Endothelial cell (in vitro differentiated cells): ENCODE measurements around the gene CLEC20A. TPM values are rescaled to one million over a fixed set of nuclear protein-coding genes. Genes with fewer than 3 reads are reported as not detected.

ENCODE experiments used
- DNase-seq: peaks from one replicate; pipeline ENCODE4 v3.0.0; 2021; ENCODE audit warnings: low spot score
- H3K27ac Mint-ChIP-seq: one replicate; pipeline ENCODE4 v1.8.0; 2021; ENCODE audit warnings: mixed read lengths, inconsistent platforms; ENCODE audit not compliant: unreplicated experiment
- H3K27me3 Mint-ChIP-seq: one replicate; pipeline ENCODE4 v1.8.0; 2021; ENCODE audit warnings: mild to moderate bottlenecking, moderate library complexity, mixed read lengths, inconsistent platforms; ENCODE audit not compliant: unreplicated experiment
- H3K36me3 Mint-ChIP-seq: one replicate; pipeline ENCODE4 v1.8.0; 2021; ENCODE audit warnings: mild to moderate bottlenecking, low read depth, mixed read lengths, inconsistent platforms; ENCODE audit not compliant: unreplicated experiment
- H3K4me1 Mint-ChIP-seq: one replicate; pipeline ENCODE4 v1.8.0; 2021; ENCODE audit warnings: mild to moderate bottlenecking, mixed read lengths, inconsistent platforms; ENCODE audit not compliant: unreplicated experiment
- H3K4me3 Mint-ChIP-seq: one replicate; pipeline ENCODE4 v1.8.0; 2021; ENCODE audit warnings: mild to moderate bottlenecking, mixed read lengths, inconsistent platforms; ENCODE audit not compliant: unreplicated experiment
- H3K9me3 Mint-ChIP-seq: one replicate; pipeline ENCODE4 v1.8.0; 2021; ENCODE audit warnings: mixed read lengths, inconsistent platforms; ENCODE audit not compliant: unreplicated experiment
- total RNA-seq: library from RNA; stranded (reverse); fragmentation: NEBNext Ultra II Directional; extraction: Animal tissue kit (Norgen Biotek cat#: 25700); gene quantifications from one replicate; pipeline ENCODE4 v1.2.1, GENCODE V29; 2021; ENCODE audit not compliant: unreplicated experiment
- TF ChIP-seq, protein P1 (sequence below): fragments of 200-600 bp; sonication (generic); IDR thresholded peaks from one replicate; pipeline ENCODE4 v1.5.0; 2021; ENCODE audit warnings: antibody characterized with exemption; ENCODE audit not compliant: unreplicated experiment

Gene CLEC20A
- total RNA-seq, 1 donor from 2014 or later: not detected

GRCh38 chr1:178513278-178513983 lies 16.7 kb upstream of the CLEC20A start:
- no peaks in the 10 kb centered on the region for H3K36me3 Mint-ChIP-seq
- H3K4me1 Mint-ChIP-seq: no peaks in the 10 kb centered on the region
- H3K27me3 Mint-ChIP-seq: peaks cover 7% of the 10 kb centered on the region
- H3K9me3 Mint-ChIP-seq: no peaks in the 10 kb centered on the region
- H3K4me3 Mint-ChIP-seq: no peak overlapping the region
- TF ChIP-seq, protein P1, sequence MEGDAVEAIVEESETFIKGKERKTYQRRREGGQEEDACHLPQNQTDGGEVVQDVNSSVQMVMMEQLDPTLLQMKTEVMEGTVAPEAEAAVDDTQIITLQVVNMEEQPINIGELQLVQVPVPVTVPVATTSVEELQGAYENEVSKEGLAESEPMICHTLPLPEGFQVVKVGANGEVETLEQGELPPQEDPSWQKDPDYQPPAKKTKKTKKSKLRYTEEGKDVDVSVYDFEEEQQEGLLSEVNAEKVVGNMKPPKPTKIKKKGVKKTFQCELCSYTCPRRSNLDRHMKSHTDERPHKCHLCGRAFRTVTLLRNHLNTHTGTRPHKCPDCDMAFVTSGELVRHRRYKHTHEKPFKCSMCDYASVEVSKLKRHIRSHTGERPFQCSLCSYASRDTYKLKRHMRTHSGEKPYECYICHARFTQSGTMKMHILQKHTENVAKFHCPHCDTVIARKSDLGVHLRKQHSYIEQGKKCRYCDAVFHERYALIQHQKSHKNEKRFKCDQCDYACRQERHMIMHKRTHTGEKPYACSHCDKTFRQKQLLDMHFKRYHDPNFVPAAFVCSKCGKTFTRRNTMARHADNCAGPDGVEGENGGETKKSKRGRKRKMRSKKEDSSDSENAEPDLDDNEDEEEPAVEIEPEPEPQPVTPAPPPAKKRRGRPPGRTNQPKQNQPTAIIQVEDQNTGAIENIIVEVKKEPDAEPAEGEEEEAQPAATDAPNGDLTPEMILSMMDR: no peak
- DNase-seq: no peak
- H3K27ac Mint-ChIP-seq: no peak overlapping the region

DNA sequence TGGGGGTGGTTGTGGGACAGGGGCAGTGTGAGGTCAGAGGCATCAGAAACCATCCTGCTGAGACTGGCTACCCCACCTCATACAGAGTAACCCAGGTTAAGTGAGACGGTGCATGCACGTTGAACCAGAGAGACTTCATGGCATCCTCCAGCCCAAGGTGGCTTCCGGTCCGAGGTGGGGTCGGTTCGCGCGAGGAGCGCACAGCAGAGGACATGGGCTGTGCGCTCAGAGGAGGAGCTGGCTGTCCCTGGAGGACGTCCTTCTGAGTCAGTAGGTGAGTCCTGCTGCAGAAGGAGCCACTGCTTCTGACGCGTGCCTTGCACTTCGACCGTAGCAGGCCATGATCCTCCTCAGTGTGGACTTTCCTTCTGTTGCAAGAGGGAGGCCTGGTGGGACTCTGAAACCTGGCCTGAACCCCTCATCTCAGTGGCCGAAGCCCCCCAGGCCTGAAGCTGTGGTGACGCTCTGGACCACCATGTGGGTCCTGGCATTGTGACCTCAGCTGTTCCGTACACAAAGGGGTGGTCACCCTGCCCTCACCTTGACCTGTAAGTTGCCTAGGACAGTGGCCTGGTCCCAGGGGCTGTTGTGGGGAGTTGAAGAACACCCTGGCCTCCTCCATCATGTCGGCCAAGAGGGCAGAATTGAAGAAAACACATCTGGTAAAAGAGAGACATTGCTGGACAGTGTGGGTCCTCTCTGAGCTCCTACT lies 16.0 kb upstream of the CLEC20A start, which contains the start of gene TEX35:
Gene TEX35 (plus strand): TSS at position 544 of the 712 bp plus-strand sequence. CDS start 80 bp downstream, at position 624.
- Mint-ChIP-seq H3K36me3 (no peaks in the 10 kb centered on the region), H3K4me1 (no peaks in the 10 kb centered on the region), H3K27me3 (peaks cover 7% of the 10 kb centered on the region), H3K4me3 (no peak within 1 kb of the TSS), H3K27ac (no peak within 1 kb of the TSS), H3K9me3 (no peaks in the 10 kb centered on the region)
- no peak for DNase-seq
- TF ChIP-seq, protein P1: no peak

- no peak overlapping the region for H3K27ac Mint-ChIP-seq
- H3K36me3 Mint-ChIP-seq: no peaks in the 10 kb centered on the region
- H3K4me3 Mint-ChIP-seq: no peak overlapping the region
- DNase-seq: no peak
- peaks cover 6% of the 10 kb centered on the region for H3K27me3 Mint-ChIP-seq
- no peaks in the 10 kb centered on the region for H3K9me3 Mint-ChIP-seq
- TF ChIP-seq, protein P1: no peak
- H3K4me1 Mint-ChIP-seq: no peaks in the 10 kb centered on the region
Observed at GRCh38 chr1:178510155-178510554, 13.4 kb upstream of the CLEC20A start.

DNA sequence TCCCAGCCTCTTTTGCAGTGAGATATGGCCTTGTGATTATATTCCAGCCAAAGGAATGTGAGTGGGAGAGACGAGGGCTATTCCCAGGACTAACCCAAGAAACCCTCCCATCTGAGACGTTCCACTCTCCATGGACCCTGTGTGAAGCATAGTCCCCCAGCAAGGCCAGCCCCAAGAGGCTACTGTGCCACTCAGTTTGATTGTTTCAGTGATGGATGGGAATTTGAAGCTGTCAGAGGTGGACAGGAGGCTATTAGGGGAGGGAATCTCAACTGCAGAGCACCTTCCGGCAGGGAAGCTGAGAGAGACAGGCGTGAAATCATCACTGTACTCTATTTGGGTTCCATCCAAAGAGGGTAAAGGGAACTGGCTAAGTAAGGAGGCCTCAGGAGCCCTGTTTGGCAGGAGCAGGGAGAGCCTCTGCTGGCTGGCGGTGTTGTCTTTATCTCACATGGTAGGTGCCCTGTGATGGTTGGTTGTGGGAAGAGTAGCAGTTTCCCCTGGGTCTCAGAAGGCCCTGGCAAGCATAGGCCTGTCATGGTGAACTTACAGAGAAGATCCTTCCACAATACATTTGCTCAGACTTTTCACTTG lies 12.7 kb upstream of the CLEC20A start:
- TF ChIP-seq, protein P1: no peak
- Mint-ChIP-seq H3K9me3 (no peaks in the 10 kb centered on the region), H3K27me3 (peaks cover 4% of the 10 kb centered on the region), H3K27ac (no peak overlapping the region), H3K4me1 (no peaks in the 10 kb centered on the region), H3K4me3 (no peak overlapping the region), H3K36me3 (no peaks in the 10 kb centered on the region)
- no peak for DNase-seq
